ENCODE measurements around the gene BCL2L11.

Gene BCL2L11

DNA sequence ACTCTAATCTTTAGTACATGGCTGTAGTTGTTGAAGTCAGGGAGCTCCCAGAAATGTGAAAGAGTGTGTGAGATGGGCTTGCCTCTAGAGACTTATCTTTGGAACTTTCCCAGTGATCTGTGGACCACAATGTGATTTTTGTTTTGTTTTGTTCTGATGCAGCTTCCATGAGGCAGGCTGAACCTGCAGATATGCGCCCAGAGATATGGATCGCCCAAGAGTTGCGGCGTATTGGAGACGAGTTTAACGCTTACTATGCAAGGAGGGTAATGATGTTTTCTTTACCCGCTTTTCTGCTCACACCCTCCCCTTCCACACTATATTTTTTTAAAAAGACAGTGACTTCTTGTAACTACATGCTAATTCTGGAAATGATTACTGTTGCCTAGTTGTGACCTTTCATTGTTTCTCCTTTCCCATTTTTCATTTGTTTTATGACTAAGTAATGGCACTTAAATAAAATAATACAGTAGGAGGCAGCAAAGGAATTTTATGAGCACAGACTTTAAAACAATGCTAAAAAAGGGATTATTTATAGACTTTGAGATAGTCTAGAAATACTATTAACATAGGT is 29.3 kb downstream of the BCL2L11 start:
- peaks cover 7% of the 10 kb centered on the region; the same call in 1 of the 2 replicates for H3K79me2 ChIP-seq (ENCODE audit: low read length)

DNA sequence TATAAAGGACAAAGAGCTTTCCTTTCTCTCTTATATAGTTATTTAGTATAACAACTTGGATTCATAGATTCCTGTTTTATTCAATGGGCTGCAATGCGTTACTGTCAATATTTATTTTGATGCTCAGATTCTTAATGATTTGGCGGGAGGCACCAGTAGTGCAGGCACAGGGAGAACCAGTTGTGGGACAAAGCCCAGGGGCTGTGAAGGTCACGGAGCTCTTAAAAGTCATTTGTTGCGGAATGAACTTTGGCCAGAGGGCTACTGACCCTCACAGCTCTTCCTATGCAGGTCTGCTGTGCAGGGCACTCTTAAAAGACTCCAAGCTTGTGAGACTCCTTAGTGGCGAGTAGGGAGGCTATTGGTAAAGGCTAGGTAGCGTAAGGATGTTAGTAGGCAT is 34.0 kb downstream of the BCL2L11 start:
- Histone ChIP-seq H3K9ac (ENCODE audit: low read length) (no peak overlapping the region), H2AFZ (ENCODE audit: low read depth, low read length) (no peak overlapping the region), H3K4me1 (ENCODE audit: low read length) (peaks cover 45% of the 10 kb centered on the region), H3K27me3 (ENCODE audit: low read depth, low read length) (peaks cover 44% of the 10 kb centered on the region), H3K4me2 (ENCODE audit: low read length) (no peak overlapping the region), H3K27ac (ENCODE audit: low read length) (no peak overlapping the region), H3K36me3 (replicated peaks; ENCODE audit: low read depth, low read length) (peaks cover 50% of the 10 kb centered on the region), H4K20me1 (ENCODE audit: insufficient read depth, low read length) (peaks cover 66% of the 10 kb centered on the region), H3K4me3 (ENCODE audit: low read length) (no peak overlapping the region), H3K9me3 (ENCODE audit: insufficient read depth, low read length) (no peaks in the 10 kb centered on the region), H3K79me2 (ENCODE audit: low read length) (peaks cover 9% of the 10 kb centered on the region; the same call in 1 of the 2 replicates)
- no peak for TF ChIP-seq EZH2phosphoT487 (IDR thresholded peaks at IDR 0.05; ENCODE audit: low read depth)
- TF ChIP-seq, protein P1, sequence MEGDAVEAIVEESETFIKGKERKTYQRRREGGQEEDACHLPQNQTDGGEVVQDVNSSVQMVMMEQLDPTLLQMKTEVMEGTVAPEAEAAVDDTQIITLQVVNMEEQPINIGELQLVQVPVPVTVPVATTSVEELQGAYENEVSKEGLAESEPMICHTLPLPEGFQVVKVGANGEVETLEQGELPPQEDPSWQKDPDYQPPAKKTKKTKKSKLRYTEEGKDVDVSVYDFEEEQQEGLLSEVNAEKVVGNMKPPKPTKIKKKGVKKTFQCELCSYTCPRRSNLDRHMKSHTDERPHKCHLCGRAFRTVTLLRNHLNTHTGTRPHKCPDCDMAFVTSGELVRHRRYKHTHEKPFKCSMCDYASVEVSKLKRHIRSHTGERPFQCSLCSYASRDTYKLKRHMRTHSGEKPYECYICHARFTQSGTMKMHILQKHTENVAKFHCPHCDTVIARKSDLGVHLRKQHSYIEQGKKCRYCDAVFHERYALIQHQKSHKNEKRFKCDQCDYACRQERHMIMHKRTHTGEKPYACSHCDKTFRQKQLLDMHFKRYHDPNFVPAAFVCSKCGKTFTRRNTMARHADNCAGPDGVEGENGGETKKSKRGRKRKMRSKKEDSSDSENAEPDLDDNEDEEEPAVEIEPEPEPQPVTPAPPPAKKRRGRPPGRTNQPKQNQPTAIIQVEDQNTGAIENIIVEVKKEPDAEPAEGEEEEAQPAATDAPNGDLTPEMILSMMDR (IDR thresholded peaks at IDR 0.05; ENCODE audit: low read depth, low read length) = no peak

More for the DNA sequence above, 29.3 kb downstream of the BCL2L11 start:
- H3K9me3 ChIP-seq (ENCODE audit: insufficient read depth, low read length) = no peaks in the 10 kb centered on the region
- no peak overlapping the region for H3K4me2 ChIP-seq (ENCODE audit: low read length)
- H3K9ac ChIP-seq (ENCODE audit: low read length) = no peak overlapping the region
- peaks cover 44% of the 10 kb centered on the region for H3K27me3 ChIP-seq (ENCODE audit: low read depth, low read length)
- H3K27ac ChIP-seq (ENCODE audit: low read length) = no peak overlapping the region
- TF ChIP-seq, protein P1 (IDR thresholded peaks at IDR 0.05; ENCODE audit: low read depth, low read length) = no peak
- no peak overlapping the region for H3K4me3 ChIP-seq (ENCODE audit: low read length)
- H3K4me1 ChIP-seq (ENCODE audit: low read length) = peaks cover 26% of the 10 kb centered on the region
- peaks cover 35% of the 10 kb centered on the region for H3K36me3 ChIP-seq (replicated peaks; ENCODE audit: low read depth, low read length)
- peaks cover 72% of the 10 kb centered on the region for H4K20me1 ChIP-seq (ENCODE audit: insufficient read depth, low read length)
- no peak overlapping the region for H2AFZ ChIP-seq (ENCODE audit: low read depth, low read length)

DNA sequence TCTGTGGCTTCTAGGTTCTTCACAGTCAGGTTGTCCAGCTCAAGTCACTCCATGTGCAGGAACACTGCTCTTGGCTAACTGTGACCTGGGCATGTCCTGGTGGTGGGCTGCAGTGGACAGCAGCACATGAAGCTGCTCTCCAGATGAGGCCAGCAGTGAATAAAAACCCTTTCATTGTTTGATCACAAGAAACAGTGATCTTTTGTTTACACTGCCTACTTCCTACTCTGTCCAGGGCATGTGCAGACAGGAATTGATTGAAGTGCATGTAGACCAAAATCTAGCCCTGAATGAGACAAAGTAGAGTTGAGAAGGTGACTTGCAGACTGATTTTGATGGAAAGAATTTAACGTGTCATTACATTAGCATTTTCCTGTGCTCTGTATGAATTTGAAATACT is 34.9 kb downstream of the BCL2L11 start:
- Histone ChIP-seq H3K79me2 (ENCODE audit: low read length) (peaks cover 9% of the 10 kb centered on the region; the same call in 1 of the 2 replicates), H3K27ac (ENCODE audit: low read length) (no peak overlapping the region)

DNA sequence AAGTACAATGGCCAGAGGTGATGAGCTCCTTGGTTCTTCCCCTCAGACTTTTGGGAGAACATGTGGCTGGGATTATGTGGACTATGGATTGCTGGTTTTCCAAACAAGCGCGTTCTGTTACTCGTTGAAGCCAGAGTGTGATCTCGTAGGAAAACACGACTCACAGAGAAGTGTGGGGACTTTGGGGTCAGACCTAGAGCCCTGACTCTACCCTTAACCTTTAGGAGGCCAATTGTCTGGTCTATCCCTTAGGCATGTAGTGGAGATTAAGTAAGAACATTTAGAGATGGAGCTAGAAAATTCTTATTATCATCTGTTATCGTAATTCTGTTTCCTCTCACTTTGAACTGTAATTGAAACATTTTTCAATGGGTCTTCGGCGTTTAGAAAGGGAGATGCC is 35.8 kb downstream of the BCL2L11 start:
- H3K4me2 ChIP-seq (ENCODE audit: low read length) = peak overlapping the region; percentile 46
- H3K27me3 ChIP-seq (ENCODE audit: low read depth, low read length) = peaks cover 60% of the 10 kb centered on the region
- H3K79me2 ChIP-seq (ENCODE audit: low read length) = peaks cover 9% of the 10 kb centered on the region; the same call in 1 of the 2 replicates
- TF ChIP-seq, protein P1 (IDR thresholded peaks at IDR 0.05; ENCODE audit: low read depth, low read length) = no peak
- TF ChIP-seq EZH2phosphoT487 (IDR thresholded peaks at IDR 0.05; ENCODE audit: low read depth) = no peak
- peaks cover 63% of the 10 kb centered on the region for H3K4me1 ChIP-seq (ENCODE audit: low read length)
- H3K4me3 ChIP-seq (ENCODE audit: low read length) = peak overlapping the region; percentile 12
- no peaks in the 10 kb centered on the region for H3K9me3 ChIP-seq (ENCODE audit: insufficient read depth, low read length)
- H3K36me3 ChIP-seq (replicated peaks; ENCODE audit: low read depth, low read length) = peaks cover 62% of the 10 kb centered on the region
- H2AFZ ChIP-seq (ENCODE audit: low read depth, low read length) = no peak overlapping the region
- no peak overlapping the region for H3K9ac ChIP-seq (ENCODE audit: low read length)
- peaks cover 74% of the 10 kb centered on the region for H4K20me1 ChIP-seq (ENCODE audit: insufficient read depth, low read length)
- H3K27ac ChIP-seq (ENCODE audit: low read length) = peak overlapping the region; percentile 97

More for the DNA sequence above, 34.9 kb downstream of the BCL2L11 start:
- peaks cover 68% of the 10 kb centered on the region for H4K20me1 ChIP-seq (ENCODE audit: insufficient read depth, low read length)
- H3K4me1 ChIP-seq (ENCODE audit: low read length) = peaks cover 54% of the 10 kb centered on the region
- H3K36me3 ChIP-seq (replicated peaks; ENCODE audit: low read depth, low read length) = peaks cover 57% of the 10 kb centered on the region
- H3K27me3 ChIP-seq (ENCODE audit: low read depth, low read length) = peaks cover 52% of the 10 kb centered on the region
- no peak overlapping the region for H3K9ac ChIP-seq (ENCODE audit: low read length)
- H2AFZ ChIP-seq (ENCODE audit: low read depth, low read length) = no peak overlapping the region
- H3K4me3 ChIP-seq (ENCODE audit: low read length) = no peak overlapping the region
- H3K4me2 ChIP-seq (ENCODE audit: low read length) = peak overlapping the region; percentile 46; the same call in 1 of the 2 replicates
- TF ChIP-seq, protein P1 (IDR thresholded peaks at IDR 0.05; ENCODE audit: low read depth, low read length) = no peak
- TF ChIP-seq EZH2phosphoT487 (IDR thresholded peaks at IDR 0.05; ENCODE audit: low read depth) = no peak
- no peaks in the 10 kb centered on the region for H3K9me3 ChIP-seq (ENCODE audit: insufficient read depth, low read length)
